ENCODE results near the gene ZBTB9.

DNA sequence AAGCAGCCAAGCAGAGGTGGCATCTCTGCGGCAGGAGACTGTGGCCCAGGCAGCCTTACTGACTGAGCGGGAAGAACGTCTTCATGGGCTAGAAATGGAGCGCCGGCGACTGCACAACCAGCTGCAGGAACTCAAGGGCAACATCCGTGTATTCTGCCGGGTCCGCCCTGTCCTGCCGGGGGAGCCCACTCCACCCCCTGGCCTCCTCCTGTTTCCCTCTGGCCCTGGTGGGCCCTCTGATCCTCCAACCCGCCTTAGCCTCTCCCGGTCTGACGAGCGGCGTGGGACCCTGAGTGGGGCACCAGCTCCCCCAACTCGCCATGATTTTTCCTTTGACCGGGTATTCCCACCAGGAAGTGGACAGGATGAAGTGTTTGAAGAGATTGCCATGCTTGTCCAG, 49.5 kb upstream of the ZBTB9 start:
- TF ChIP-seq, protein P1, sequence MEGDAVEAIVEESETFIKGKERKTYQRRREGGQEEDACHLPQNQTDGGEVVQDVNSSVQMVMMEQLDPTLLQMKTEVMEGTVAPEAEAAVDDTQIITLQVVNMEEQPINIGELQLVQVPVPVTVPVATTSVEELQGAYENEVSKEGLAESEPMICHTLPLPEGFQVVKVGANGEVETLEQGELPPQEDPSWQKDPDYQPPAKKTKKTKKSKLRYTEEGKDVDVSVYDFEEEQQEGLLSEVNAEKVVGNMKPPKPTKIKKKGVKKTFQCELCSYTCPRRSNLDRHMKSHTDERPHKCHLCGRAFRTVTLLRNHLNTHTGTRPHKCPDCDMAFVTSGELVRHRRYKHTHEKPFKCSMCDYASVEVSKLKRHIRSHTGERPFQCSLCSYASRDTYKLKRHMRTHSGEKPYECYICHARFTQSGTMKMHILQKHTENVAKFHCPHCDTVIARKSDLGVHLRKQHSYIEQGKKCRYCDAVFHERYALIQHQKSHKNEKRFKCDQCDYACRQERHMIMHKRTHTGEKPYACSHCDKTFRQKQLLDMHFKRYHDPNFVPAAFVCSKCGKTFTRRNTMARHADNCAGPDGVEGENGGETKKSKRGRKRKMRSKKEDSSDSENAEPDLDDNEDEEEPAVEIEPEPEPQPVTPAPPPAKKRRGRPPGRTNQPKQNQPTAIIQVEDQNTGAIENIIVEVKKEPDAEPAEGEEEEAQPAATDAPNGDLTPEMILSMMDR (IDR thresholded peaks at IDR 0.05): no peak
- no peak for TF ChIP-seq POLR2AphosphoS5 (IDR thresholded peaks at IDR 0.05)

All from suprapubic skin (tissue), 3 donors.